ENCODE data around the gene IFIT3.

IFIT3 gene

DNA sequence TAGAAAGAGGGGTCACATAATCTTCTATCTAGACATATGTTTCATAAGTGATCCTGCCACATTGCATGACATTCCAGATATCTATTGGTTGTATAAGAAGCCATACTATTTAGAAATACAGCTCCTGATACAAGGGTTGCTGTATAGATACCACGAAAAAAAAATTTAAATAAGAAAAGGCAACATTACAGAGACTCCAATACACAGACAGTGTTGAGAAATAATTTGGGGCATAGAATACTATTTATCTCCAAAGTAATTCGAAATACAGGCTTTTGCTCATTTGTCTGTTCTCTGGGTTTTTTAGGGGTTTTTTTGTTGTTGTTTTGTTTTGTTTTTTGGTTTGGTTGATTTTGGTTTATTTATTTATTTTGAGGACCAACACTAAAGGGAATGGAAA, 23.4 kb upstream of the IFIT3 start:
- TF ChIP-seq, protein P1, sequence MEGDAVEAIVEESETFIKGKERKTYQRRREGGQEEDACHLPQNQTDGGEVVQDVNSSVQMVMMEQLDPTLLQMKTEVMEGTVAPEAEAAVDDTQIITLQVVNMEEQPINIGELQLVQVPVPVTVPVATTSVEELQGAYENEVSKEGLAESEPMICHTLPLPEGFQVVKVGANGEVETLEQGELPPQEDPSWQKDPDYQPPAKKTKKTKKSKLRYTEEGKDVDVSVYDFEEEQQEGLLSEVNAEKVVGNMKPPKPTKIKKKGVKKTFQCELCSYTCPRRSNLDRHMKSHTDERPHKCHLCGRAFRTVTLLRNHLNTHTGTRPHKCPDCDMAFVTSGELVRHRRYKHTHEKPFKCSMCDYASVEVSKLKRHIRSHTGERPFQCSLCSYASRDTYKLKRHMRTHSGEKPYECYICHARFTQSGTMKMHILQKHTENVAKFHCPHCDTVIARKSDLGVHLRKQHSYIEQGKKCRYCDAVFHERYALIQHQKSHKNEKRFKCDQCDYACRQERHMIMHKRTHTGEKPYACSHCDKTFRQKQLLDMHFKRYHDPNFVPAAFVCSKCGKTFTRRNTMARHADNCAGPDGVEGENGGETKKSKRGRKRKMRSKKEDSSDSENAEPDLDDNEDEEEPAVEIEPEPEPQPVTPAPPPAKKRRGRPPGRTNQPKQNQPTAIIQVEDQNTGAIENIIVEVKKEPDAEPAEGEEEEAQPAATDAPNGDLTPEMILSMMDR (IDR thresholded peaks at IDR 0.05; ENCODE audit: low read depth, low read length), result no peak
- DNase-seq (ENCODE audit: extremely low read depth, low read depth), result no peak

DNA sequence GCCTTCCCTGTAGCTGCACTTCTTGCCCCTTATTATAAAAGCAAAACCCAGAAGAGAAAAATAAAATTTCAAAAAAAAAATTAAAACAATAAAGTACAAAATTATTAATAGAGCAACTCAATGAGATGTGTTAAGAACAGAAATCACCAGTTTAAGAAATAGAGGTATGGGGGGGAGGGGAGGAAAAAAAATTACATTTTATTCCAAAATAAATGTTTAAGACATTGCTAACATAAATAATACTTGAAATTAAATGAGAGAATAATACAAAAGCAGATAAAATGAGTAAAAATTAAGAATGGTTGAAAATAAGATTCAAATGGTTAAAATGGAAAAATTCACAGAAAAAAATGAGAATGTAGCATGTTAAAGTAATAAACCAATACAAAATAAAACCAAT, 22.9 kb upstream of the IFIT3 start:
- DNase-seq (ENCODE audit: extremely low read depth, low read depth), result no peak
- TF ChIP-seq, protein P1 (IDR thresholded peaks at IDR 0.05; ENCODE audit: low read depth, low read length), result no peak

DNA sequence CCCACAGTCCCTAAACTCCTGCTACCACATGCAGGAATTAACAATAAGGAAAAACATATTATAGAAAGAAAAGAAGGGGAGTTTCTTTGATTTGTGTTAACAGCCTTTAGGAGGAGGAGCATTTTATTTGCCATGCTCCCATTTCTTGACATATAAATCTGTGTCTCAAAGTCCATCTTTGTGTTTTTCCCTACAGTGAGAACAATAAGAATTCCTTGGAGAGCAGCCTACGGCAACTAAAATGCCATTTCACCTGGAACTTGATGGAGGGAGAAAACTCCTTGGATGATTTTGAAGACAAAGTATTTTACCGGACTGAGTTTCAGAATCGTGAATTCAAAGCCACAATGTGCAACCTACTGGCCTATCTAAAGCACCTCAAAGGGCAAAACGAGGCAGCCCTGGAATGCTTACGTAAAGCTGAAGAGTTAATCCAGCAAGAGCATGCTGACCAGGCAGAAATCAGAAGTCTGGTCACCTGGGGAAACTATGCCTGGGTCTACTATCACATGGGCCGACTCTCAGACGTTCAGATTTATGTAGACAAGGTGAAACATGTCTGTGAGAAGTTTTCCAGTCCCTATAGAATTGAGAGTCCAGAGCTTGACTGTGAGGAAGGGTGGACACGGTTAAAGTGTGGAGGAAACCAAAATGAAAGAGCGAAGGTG, 21.9 kb upstream of the IFIT3 start:
- no peak for DNase-seq (ENCODE audit: extremely low read depth, low read depth)
- TF ChIP-seq, protein P1 (IDR thresholded peaks at IDR 0.05; ENCODE audit: low read depth, low read length), result no peak

DNA sequence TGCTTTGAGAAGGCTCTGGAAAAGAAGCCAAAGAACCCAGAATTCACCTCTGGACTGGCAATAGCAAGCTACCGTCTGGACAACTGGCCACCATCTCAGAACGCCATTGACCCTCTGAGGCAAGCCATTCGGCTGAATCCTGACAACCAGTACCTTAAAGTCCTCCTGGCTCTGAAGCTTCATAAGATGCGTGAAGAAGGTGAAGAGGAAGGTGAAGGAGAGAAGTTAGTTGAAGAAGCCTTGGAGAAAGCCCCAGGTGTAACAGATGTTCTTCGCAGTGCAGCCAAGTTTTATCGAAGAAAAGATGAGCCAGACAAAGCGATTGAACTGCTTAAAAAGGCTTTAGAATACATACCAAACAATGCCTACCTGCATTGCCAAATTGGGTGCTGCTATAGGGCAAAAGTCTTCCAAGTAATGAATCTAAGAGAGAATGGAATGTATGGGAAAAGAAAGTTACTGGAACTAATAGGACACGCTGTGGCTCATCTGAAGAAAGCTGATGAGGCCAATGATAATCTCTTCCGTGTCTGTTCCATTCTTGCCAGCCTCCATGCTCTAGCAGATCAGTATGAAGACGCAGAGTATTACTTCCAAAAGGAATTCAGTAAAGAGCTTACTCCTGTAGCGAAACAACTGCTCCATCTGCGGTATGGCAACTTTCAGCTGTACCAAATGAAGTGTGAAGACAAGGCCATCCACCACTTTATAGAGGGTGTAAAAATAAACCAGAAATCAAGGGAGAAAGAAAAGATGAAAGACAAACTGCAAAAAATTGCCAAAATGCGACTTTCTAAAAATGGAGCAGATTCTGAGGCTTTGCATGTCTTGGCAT, 21.1 kb upstream of the IFIT3 start:
- no peak for DNase-seq (ENCODE audit: extremely low read depth, low read depth)
- TF ChIP-seq, protein P1 (IDR thresholded peaks at IDR 0.05; ENCODE audit: low read depth, low read length), result no peak

DNA sequence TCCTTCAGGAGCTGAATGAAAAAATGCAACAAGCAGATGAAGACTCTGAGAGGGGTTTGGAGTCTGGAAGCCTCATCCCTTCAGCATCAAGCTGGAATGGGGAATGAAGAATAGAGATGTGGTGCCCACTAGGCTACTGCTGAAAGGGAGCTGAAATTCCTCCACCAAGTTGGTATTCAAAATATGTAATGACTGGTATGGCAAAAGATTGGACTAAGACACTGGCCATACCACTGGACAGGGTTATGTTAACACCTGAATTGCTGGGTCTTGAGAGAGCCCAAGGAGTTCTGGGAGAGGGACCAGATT, 20.6 kb upstream of the IFIT3 start:
- no peak for DNase-seq (ENCODE audit: extremely low read depth, low read depth)

DNA sequence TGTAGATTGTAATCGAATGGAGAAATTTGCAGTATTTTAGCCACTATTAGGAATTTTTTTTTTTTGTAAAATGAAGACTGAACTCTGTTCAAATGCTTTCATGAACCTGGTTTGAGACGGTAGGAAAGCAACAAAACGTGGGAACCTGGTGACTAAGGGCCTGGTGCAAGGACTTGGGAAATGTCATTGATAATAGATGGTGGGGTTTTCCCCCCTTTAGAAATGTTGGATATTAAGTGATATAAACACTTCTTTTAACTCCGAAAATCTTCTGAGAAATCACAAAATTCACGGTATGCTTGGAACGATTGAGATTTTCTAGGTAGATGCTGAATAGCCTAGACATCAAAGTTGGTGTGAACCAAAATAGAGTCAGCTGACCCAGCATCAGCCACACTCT, 19.5 kb upstream of the IFIT3 start:
- TF ChIP-seq, protein P1 (IDR thresholded peaks at IDR 0.05; ENCODE audit: low read depth, low read length), result no peak
- DNase-seq (ENCODE audit: extremely low read depth, low read depth), result no peak

More for the DNA sequence above, 20.6 kb upstream of the IFIT3 start:
- TF ChIP-seq, protein P1 (IDR thresholded peaks at IDR 0.05; ENCODE audit: low read depth, low read length), result no peak

DNA sequence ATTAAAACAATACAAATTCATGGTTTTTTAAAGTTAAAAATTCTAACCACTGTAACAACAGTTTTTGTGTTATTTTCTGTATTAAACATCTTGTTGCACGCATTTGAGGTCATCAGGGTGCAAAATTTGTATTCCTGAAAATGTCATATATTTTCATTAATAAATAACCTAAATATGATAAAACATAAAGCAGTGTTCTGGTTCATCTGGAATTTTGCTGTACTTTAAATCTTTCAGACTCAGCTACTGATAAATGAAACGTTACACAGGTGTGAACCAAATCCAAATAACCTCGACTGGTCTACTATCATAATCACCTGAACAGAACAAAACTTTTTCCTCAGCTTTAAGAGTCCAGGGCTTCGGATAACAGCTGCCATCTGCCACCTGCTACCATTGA, 19.1 kb upstream of the IFIT3 start:
- TF ChIP-seq, protein P1 (IDR thresholded peaks at IDR 0.05; ENCODE audit: low read depth, low read length), result no peak
- DNase-seq (ENCODE audit: extremely low read depth, low read depth), result no peak
